GM20431 (cell line): ENCODE results near the gene C15orf62.

Source experiments
- in situ Hi-C: fragments of 300-500 bp; cut with MseI, MboI; formaldehyde crosslinking; loops from one replicate; pipeline ENCODE4 v1.15.0; 2020; ENCODE audit warnings: low sequenced_read_pairs; ENCODE audit not compliant: unreplicated experiment

The C15orf62 gene, protein sequence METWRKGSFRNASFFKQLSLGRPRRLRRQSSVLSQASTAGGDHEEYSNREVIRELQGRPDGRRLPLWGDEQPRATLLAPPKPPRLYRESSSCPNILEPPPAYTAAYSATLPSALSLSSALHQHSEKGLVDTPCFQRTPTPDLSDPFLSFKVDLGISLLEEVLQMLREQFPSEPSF

DNA sequence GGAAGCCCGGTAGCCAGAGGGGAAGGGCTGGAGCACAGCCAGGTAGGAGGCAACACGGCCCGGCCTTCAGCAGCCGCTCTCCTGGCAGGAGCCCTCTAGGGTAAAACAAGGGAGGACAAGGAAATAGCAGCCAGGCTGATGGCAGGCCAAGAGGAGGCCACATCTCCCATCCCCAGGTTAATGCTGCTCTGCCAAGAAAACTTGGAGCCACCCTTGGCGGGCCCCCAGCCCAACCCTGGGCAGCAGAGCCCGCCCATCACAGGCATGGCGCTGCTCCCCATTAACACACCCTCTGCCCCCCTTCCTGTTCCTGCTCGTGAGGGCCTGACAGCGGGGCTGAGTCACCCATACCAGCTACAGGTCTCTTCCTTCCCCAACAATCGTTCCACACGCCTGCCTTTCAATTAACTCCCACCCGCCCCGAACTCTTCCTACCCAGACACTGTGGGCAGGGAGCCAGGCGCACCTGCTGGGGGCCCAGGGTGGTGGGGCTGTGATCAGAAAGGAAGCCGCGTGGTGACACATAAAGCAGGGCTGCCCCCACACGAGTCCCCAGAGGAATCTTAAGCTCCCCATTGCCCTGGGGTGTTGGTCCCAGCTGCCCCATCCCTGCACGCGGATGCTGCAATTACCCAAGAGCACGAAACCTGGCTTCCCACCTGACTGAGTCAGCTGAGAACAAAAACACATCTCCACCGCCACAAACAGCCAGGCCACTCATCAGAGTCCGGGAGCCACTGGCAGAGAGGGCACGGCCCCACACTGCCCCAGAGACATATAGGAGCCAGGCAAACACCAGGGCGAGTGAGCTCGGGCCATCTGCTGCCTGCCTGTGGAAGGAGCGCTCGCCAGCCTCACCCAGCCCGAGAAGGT is at the start of gene C15orf62:
Gene C15orf62, plus strand, starts transcription at position 707 of the 873 bp plus-strand sequence. CDS start 516 bp downstream, outside the sequence.
- in situ Hi-C loops: no loop called here

DNA sequence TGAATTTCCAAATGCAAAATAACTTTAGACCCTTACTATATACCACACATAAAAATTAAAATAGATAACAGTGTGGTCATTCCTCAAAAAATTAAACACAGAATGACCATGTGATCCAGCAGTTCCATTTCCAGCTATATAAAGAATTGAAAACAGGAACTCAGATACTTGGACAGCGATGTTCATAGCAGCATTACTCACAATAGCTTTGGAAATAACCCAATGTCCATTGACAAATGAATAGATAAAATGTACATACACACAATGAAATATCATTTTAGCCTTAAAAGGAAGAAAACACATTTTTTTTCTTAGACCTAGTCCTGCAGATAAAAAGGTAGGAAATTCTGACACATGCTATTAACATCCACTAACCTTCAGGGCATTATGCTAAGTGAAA is 48.1 kb upstream of the C15orf62 start:
- in situ Hi-C loops: no loop called here

DNA sequence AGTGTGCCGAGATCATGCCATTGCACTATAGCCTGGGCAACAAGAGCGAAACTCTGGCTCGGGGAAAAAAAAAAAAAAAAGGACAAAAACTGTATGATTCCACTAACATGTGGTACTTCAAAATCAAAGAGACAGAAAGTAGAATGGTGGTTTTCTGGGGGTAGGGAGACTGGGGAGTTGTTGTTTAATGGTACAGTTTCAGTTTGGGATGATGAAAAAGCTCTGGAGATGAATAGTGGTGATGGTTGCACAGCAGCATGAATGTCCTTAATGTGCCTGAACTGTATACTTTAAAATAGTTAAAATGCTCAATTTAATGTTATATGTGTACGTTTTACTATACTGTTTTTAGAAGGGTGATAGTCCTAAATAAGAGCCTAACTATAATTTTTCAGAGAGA is 47.4 kb upstream of the C15orf62 start:
- in situ Hi-C loops: no loop called here

DNA sequence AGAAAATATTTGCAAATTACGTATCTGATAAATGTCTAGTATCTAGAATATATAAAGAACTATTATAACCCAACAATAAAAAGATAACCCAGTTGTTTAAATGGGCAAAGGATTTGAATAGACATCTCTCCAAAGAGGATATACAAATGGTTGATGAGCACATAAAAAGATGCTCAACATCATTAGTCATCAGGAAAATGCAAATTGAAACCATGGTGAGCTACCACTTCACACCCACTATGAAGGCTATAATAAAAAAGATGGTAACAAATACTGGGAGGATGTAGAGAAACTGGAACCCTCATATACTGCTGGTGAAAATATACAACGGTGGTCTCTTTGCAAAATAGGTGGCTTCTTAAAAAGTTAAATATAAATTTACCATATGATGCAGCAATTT is 46.8 kb upstream of the C15orf62 start:
- in situ Hi-C loops: no loop called here

- in situ Hi-C loops: no loop called here
Measured at GRCh38 chr15:40723919-40724318, 45.9 kb upstream of the C15orf62 start.

- in situ Hi-C loops: no loop called here
Measured at GRCh38 chr15:40731034-40731433, 38.7 kb upstream of the C15orf62 start.

- in situ Hi-C loops: no loop called here
Measured at GRCh38 chr15:40736575-40736974, 33.2 kb upstream of the C15orf62 start.

GRCh38 chr15:40737048-40737447 is 32.7 kb upstream of the C15orf62 start:
- in situ Hi-C loops: no loop called here

- in situ Hi-C loops: no loop called here
Measured at GRCh38 chr15:40739047-40739446, 30.7 kb upstream of the C15orf62 start.

- in situ Hi-C loops: no loop called here
Measured at GRCh38 chr15:40739854-40740253, 29.9 kb upstream of the C15orf62 start.

GRCh38 chr15:40743485-40743901 is 26.3 kb upstream of the C15orf62 start:
- in situ Hi-C loops: no loop called here

- in situ Hi-C loops: no loop called here
Measured at GRCh38 chr15:40743921-40744814, 25.6 kb upstream of the C15orf62 start.

DNA sequence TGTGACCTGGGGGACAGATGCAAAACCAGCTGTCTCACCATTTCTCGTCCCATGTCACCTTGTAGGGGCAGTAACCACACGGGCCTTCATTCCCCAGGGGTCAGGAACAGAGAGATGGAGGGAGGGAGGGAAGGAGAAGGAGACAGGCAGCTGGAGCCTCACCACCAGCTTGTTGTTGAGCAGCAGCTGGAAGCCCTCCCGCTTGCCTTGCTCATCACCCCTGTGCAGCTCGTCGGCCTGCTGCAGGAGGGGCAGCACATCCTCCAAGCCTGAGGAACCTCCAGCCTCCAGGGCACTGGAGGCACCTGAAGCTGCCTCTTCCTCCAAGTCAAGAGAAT is 25.0 kb upstream of the C15orf62 start:
- in situ Hi-C loops: no loop called here

GRCh38 chr15:40746916-40747418 is 22.8 kb upstream of the C15orf62 start:
- in situ Hi-C loops: no loop called here

DNA sequence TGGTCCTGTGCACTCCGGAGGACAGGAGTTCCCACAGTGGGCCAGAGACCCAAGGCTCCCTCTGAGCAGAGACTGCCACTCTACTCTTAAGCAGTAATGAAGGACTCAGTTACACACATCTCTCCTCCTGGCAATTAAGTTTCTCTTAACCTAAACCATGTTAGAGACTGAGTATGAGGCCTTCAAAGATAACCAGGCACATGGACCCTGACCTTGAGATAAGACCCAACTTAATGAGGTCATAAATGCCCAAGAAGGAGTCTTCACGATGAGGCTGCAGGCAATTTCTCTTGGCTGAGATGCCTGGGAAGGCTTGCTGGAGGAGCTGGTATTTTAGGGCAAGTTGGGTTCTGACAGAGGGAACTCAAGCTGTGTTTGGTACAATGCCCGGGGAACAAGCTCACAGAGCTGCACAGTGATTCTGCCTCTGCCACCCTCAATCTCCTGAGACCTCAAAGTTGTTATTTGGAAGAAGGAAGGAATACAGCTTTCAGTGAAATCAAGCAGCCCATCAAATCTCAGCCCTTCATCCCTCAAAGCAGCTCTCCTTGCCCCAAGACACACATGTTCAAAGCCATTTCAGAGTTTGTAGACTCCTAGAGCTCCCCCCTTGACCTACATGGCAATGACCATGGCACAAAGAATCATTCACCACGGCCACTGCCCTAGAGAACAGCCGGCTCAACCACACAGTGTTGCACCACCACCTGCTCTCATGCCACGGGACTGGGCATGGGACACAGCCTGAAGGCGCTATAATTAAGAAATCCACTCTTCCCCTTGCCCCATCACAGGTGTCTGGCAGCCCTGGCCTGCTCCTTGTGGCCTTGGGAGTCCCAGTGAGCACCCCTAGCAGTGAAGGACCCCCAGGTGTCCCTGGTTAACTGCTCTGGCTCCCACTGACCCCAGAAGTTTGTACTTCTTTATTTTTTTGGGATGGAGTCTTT is 21.8 kb upstream of the C15orf62 start:
- in situ Hi-C loops: no loop called here

DNA sequence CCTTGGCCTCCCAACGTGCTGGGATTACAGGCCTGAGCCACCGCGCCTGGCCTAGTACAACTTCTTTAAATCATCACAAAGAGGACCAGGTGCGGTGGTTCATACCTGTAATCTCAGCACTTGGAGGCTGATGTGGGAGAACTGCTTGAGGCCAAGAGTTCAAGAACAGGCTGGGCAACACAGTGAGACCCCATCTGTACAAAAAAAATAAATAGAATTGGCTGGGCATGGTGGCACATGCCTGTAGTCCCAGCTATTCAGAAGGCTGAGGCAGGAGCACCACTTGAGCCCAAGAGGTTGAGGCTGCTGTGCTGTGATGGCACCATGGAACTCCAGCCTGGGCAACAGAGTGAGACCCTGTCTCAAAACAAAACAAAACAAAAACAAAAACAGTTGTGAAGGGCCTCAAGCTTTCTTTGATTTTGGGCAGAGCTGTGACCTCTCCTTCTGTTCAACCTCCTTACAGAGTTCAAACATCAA is 20.6 kb upstream of the C15orf62 start:
- in situ Hi-C loops: no loop called here

DNA sequence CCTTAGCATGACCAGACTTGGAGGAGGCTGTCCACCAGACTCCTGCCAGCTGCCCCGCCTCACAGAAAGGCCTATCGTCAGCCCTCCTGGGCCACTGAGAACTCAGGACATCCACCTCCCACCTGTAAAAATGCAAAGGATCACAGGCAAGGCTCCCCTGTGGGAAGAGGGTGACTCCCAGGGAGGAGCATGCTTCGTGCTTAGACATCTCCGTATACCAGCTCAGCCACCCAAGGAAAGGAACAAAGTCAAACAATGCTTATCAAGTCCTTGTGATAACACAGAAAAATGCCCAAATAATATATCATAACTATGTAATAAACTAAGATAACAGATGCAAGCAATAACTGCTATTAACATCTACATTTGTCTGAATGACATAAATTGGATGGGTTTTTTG is 18.9 kb upstream of the C15orf62 start:
- in situ Hi-C loops: no loop called here

GRCh38 chr15:40751745-40752144 is 18.0 kb upstream of the C15orf62 start:
- in situ Hi-C loops: no loop called here

DNA sequence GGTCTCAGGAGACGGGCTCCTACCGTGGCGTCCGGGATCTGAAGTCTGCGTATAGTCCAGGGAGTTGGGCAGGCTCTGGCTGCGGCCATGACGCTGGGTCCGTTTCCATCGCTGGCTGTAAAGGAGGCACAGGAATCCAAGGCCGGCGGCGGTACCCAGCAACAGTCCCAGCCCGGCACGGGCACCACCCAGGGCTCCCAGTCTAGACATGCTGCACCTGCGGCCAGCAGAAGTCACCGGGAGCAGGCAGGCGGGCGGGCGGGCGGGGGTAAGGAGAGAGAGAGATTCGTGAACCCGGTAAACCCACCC is 15.3 kb upstream of the C15orf62 start:
- in situ Hi-C loops: no loop called here
